ENCODE results near the gene ZSCAN31.

GRCh38 chr6:28369463-28369862, 33.5 kb upstream of the ZSCAN31 start:
- TF ChIP-seq CTCF (IDR thresholded peaks at IDR 0.05) = no peak
- no peak for TF ChIP-seq POLR2A (IDR thresholded peaks at IDR 0.05)
